ENCODE data around the gene PAX5.

The PAX5 gene

DNA sequence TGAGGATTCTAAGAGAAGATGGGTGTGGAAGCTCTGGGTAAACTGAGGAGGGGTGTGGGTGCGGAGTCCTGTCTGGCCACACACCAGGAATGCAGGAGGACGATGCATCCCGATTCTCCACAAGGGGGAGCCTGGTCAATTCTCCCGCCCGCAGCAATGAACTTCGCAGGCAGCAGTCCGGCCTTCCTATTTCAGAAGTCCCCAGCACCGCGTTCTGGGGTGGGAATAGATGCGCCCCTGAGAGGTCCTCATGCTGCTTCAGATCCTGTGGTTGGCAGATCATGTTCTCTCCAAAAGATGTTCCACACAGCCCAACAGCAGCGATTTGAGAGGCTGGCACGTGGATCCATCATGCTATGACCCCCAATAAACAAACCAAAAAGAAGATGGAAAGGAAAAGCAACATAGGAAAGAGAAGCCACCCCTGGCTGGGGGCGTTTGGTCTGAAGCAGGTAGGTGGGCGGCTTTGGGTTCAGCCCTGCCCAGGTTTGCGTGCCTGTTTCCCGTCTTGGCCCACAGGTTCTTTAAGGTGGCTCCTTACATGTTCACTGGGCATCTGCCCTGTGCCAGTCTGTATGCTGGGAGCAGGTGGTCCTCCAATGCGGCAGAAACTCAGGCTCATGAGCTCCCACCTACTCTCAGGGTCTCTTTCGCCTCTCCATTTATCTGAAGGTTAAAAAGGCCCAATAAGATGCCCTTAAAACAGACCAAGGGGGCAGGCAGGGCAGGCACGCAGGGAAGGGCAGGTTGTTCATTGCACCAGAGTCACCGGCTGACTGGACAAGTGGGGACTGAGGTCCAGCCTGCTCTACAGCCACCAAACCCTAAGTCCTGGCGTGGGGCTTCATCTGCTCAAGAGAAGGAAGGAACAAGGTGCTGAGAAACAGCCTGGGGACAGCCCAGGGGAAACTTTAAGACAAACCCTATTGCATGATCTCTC is 171.6 kb downstream of the PAX5 start:
- Mint-ChIP-seq H3K4me3 (no peak overlapping the region), H3K9me3 (no peaks in the 10 kb centered on the region), H3K36me3 (no peaks in the 10 kb centered on the region), H3K4me1 (no peaks in the 10 kb centered on the region), H3K27ac (no peak overlapping the region)
- ATAC-seq (no peak), DNase-seq (ENCODE audit: low spot score in 2 of 2) (no peak)

DNA sequence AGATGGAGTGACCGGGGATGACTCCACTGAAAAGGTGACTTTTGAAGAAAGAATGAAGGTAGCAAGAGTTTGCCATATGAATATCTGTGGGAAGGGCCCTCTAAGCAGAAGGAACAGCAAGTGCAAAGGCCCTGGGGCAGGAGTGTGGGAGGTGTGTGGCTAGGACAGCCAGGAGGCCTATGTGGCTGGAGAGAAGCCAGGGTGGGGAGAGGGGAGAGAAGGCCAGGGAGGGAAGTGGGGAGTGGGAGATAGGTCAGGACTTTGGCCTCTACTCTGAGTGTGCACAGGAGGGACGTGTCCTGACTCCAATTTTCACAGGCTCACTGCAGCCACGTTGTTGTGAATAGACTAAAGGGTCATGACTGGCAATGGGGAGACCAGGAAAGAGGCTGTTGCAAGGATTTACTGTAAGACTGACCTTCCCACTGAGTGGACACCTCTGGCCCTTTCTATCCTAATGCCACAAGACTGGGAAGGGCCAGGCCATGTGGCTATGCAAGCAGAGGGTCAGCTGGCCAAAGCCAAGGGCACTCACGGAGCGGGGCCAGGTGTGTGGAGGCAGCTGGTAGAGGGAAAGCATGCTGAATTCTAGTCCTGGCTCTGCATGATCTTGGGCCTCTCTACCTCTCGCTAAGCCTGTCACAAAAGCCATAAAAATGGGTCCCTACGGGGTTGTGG is 172.4 kb downstream of the PAX5 start:
- Mint-ChIP-seq H3K9me3 (no peaks in the 10 kb centered on the region), H3K27ac (no peak overlapping the region), H3K4me1 (no peaks in the 10 kb centered on the region), H3K36me3 (no peaks in the 10 kb centered on the region), H3K4me3 (no peak overlapping the region)
- DNase-seq (ENCODE audit: low spot score in 2 of 2) (no peak), ATAC-seq (no peak)

DNA sequence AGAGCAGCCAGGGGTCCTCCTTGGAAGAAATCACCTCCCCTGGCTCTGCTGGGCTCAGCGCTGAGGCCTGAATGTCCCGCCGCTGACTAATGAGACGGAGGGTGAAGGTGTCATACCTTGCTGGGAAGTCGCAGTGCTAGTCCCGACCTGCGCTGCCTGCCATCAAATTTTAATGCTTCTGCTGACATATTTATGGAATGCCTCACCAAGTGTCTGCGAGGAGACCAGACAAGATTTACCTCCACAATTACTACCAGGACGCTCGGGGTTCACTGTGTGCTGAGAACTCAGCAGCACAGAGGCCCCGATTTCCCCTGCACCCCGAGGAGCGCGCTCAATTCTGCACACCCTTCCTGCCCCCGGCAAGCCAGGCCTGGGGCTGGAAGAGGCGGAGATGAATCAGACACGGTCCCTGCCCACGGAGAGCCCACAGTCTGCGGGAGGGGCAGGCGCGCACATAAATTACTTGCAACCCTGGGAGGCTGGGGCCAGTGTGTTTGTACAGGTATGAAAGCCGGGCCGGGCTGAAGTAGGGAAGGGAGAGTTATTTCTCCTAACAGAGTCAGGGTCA is 175.2 kb downstream of the PAX5 start:
- Mint-ChIP-seq H3K27ac (no peak overlapping the region), H3K4me1 (peaks cover 15% of the 10 kb centered on the region), H3K4me3 (no peak overlapping the region), H3K9me3 (no peaks in the 10 kb centered on the region), H3K36me3 (no peaks in the 10 kb centered on the region)
- DNase-seq (ENCODE audit: low spot score in 2 of 2) (no peak), ATAC-seq (no peak)

DNA sequence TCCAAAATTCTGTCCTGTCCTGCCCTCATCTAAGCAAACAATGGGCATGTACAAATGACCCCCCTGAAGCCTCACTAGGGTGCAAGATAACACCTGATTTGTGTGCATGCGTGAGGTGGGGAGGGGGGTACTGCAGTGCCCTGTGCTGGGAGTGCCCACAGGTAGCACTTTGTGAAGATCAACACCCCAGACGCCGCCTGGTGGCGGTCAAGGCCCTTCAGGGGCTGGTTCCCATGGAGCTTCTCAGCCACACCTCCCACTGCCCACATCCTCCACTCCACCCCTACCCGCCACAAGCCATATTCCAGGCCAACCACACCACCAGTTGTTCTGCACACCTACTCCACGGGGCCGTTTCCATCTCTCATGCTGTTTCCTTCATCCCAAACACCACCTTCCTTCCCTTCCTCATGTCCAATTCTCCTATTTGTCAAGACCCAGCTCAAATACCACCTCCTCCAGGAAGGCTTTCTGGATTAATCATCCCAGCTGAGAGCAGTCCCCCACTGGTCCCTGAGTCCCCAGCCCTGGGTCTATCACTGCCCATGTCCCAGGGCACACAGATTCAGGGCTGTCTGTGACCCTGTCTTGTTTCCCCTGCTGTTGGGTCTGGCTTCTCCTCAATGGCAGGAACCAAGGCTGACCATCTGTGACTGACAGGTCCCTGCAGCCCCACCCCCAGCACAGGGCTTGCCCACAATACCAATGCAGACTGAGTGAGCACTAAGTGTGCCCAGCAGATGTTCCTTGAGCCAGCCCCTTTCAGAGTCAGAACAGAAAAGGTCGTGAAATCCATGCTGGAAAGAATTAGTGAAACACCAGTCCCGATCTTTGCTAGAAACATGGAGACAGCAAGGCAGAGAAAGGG is 178.4 kb downstream of the PAX5 start:
- H3K4me3 Mint-ChIP-seq, result no peak overlapping the region
- peaks cover 15% of the 10 kb centered on the region for H3K4me1 Mint-ChIP-seq
- peak; percentile 86 for ATAC-seq
- no peaks in the 10 kb centered on the region for H3K9me3 Mint-ChIP-seq
- H3K36me3 Mint-ChIP-seq, result no peaks in the 10 kb centered on the region
- H3K27ac Mint-ChIP-seq, result no peak overlapping the region
- DNase-seq (ENCODE audit: low spot score in 2 of 2), result peak; percentile 14 to 70

DNA sequence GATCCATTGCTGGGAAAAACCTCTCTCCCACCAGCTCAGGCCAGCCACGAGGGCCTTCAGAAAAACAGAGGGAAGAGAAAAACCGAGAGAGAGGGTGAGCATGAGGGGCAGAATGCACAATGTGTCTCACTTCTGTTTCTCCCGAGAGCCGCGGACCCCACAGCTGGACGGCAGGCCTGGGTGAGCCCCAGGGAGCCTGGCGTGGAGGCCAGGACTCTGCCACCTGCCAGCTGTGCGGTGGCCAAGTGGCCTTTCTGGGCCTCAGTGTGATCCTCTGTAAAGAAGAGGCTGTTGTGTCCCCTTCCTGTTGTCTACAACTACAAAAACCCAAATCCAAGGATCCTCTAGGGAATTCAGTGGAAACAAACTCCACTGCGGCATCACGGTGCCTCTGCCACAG is 179.3 kb downstream of the PAX5 start:
- DNase-seq (ENCODE audit: low spot score in 2 of 2) (no peak), ATAC-seq (no peak)
- H3K36me3 Mint-ChIP-seq, result no peaks in the 10 kb centered on the region
- no peaks in the 10 kb centered on the region for H3K9me3 Mint-ChIP-seq
- no peak overlapping the region for H3K4me3 Mint-ChIP-seq
- no peak overlapping the region for H3K27ac Mint-ChIP-seq
- peaks cover 15% of the 10 kb centered on the region for H3K4me1 Mint-ChIP-seq

DNA sequence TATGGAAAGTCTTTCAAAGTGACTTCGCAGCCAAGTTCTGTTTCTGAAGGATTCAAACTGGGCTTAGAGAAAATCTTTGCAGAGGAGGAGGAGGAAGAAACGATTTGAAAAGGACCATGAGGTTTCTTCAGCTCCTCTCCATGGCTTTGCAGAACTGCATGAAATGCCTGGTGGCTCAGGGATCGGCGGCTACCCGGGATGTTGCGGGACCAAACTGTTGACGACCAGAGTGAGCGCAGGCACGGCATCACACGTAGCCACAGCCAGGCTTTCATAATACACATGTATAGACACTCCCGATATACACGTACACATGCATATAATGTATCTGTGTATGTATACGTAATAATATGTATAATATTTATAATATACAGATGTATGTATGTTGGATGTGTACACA is 180.0 kb downstream of the PAX5 start:
- H3K36me3 Mint-ChIP-seq, result no peaks in the 10 kb centered on the region
- H3K4me3 Mint-ChIP-seq, result no peak overlapping the region
- DNase-seq (ENCODE audit: low spot score in 2 of 2), result no peak
- H3K27ac Mint-ChIP-seq, result no peak overlapping the region
- H3K9me3 Mint-ChIP-seq, result no peaks in the 10 kb centered on the region
- H3K4me1 Mint-ChIP-seq, result peaks cover 15% of the 10 kb centered on the region
- ATAC-seq, result no peak

DNA sequence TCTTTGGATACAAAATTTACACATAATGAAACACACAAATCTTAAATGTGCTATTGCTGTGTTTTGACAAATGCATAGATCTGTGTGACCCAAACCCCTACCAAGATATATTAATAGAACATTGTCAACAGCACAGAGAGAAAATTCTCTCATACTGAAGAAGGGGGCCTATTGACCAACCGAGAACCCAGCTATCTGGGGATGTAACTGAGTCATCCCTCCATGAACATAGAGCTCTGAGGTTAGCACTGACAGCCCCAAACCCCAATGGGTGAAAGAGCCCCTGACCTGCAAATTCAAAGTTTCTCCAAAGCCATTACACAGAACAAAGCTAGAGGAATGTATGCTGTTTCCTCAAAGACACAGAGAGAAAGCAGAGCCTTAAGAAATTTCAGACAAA is 180.8 kb downstream of the PAX5 start:
- Mint-ChIP-seq H3K4me1 (peaks cover 15% of the 10 kb centered on the region), H3K9me3 (no peaks in the 10 kb centered on the region), H3K27ac (no peak overlapping the region), H3K36me3 (no peaks in the 10 kb centered on the region), H3K4me3 (no peak overlapping the region)
- ATAC-seq (no peak), DNase-seq (ENCODE audit: low spot score in 2 of 2) (no peak)

DNA sequence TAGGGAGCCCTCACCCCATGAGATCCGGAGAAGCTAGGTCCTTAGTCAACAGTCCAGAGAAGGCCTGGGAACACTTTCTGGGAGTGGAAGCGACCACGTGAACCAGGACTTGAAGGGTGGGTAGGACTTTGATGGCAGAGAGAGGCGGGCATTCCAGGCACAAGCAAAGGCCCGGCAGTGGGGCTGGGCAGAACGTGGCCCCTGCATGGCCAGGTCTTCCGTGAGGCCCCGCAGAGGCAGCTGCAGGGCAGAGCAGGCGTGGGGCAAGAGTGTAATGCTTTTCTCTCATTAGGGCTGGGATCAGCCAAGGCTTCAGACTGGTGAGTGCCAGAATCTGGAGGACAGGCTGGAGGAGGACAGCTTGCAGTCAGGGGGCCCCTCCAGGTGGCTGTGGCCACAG is 184.1 kb downstream of the PAX5 start:
- DNase-seq (ENCODE audit: low spot score in 2 of 2), result no peak
- H3K4me1 Mint-ChIP-seq, result peaks cover under 1% of the 10 kb centered on the region
- H3K27ac Mint-ChIP-seq, result no peak overlapping the region
- H3K4me3 Mint-ChIP-seq, result no peak overlapping the region
- ATAC-seq, result no peak
- H3K9me3 Mint-ChIP-seq, result no peaks in the 10 kb centered on the region
- H3K36me3 Mint-ChIP-seq, result no peaks in the 10 kb centered on the region

DNA sequence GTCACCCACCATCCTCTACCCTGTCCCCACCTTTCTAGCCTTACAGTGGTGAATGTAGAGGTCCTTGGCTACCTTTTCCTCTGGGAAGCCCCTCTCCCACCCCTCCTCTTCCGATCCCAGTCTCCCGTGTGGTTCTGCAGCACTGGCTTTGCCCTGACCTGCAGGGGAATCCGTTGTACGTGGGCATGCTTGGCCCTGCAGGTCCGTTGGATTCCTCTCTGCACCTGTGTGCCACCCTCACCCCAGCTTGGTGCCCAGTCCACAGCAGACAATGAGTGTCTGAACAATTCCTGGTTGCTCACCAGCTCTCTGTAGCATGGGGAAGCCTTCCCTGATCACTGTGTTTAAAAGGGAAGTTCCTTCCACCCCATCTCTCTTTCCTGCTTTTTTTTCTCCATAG is 185.1 kb downstream of the PAX5 start:
- Mint-ChIP-seq H3K36me3 (no peaks in the 10 kb centered on the region), H3K4me1 (no peaks in the 10 kb centered on the region), H3K4me3 (no peak overlapping the region), H3K9me3 (no peaks in the 10 kb centered on the region), H3K27ac (no peak overlapping the region)
- ATAC-seq (no peak), DNase-seq (ENCODE audit: low spot score in 2 of 2) (no peak)

DNA sequence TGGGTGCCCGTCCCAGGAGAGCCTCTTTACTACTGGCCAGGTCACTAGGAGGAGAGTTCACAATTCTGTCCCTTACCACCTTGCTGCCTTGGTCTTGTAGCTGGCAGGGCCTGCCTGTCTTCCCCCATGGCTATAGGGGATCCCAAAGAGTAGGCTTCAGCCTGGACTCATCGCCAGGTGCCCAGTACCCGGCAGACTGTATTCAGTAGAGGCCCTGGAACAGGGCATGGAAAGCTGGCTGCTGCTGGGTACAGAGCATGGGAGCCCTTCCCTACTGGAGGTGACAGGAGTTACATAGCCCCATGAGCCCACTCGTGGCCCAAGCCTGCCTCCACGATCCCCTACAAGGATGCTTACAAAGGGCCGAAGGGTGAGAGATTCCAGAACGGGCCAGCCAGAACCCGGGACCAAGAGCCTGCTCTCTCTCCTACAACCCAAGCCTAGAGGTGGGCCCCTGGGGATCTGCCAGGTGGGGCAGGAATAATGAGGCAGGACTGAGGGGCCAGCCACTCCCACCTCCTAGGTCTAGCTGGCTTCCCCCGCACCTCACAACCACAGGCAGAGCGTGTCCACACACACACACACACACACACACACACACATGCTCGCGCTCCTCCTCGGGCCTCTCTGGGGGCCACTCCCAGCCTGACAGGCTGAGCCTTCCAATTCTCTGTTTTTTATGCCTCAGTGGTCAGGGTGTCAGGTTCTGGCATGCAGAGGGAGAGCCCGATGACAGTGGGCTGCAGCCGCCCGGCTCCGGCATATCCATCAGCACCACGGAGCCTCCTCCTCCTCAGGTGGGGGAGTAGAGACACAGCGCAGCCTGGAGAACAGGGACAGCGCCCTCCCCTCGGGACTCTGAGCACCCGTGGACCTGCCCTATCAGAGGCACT is 186.0 kb downstream of the PAX5 start:
- Mint-ChIP-seq H3K9me3 (no peaks in the 10 kb centered on the region), H3K27ac (no peak overlapping the region), H3K4me1 (no peaks in the 10 kb centered on the region), H3K4me3 (no peak overlapping the region), H3K36me3 (no peaks in the 10 kb centered on the region)
- ATAC-seq, result no peak
- no peak for DNase-seq (ENCODE audit: low spot score in 2 of 2)

DNA sequence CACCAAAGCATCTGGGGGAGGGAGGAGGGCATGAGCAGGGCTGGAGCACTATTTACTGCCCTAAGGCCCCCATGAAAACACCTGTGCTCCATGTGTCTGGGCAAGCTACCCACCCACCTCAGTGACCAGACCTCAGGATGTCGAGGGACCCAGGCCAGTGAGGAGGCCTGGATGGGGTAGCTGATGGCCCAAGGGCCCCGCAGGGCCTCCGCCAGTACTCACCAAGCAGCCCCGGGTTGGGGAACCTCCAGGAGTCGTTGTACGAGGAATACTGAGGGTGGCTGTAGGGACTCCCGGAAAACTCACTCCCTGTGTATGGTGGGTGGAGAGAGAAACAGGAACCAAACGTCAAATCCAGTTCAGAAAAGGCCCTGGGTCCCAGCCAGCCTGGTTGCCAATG is 187.4 kb downstream of the PAX5 start:
- no peak for DNase-seq (ENCODE audit: low spot score in 2 of 2)
- no peak for ATAC-seq
- Mint-ChIP-seq H3K36me3 (no peaks in the 10 kb centered on the region), H3K9me3 (no peaks in the 10 kb centered on the region), H3K4me1 (no peaks in the 10 kb centered on the region), H3K4me3 (no peak overlapping the region), H3K27ac (no peak overlapping the region)

DNA sequence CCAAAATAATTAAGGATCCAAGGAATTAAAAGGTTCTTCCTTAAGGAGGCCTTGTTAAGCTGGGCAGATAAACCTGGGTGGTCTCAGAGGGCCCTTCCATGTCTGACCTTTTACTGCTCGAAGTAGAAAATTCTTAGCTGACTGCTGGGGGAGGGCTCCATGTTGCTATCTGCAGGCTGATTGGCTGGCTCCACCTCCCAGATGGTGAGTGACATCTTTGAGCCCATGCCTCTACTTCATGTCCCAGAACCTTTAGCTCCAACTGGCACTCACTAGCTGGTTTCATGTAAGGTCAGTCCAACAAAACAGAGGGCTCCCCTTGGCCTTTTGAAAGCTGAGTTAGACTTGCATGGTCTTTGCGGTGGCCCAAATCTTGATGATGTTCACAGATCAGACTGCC is 188.2 kb downstream of the PAX5 start:
- no peak overlapping the region for H3K4me3 Mint-ChIP-seq
- ATAC-seq (no peak), DNase-seq (ENCODE audit: low spot score in 2 of 2) (no peak)
- H3K4me1 Mint-ChIP-seq, result no peaks in the 10 kb centered on the region
- no peaks in the 10 kb centered on the region for H3K36me3 Mint-ChIP-seq
- no peak overlapping the region for H3K27ac Mint-ChIP-seq
- no peaks in the 10 kb centered on the region for H3K9me3 Mint-ChIP-seq

DNA sequence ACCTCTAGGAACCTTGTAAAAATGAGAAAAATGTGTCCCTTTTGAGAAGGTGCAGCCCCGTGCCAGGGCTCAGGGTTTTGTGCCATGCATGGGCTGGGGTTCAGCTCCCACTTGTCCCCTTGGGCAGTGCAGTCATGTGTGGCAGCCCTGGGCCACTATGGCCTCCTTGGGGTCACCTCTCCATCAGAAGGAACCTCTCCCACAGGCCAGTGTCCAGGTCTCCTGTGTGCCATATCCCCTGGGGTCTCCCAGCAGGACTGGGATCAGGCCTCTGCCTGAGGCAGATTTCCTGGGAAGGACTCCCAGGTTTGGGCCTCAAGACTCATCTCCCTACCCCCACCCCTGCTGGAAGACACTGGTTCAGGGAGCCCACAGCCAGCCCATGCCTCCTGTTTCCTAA is 189.1 kb downstream of the PAX5 start:
- H3K36me3 Mint-ChIP-seq, result no peaks in the 10 kb centered on the region
- DNase-seq (ENCODE audit: low spot score in 2 of 2), result no peak
- ATAC-seq, result no peak
- no peaks in the 10 kb centered on the region for H3K4me1 Mint-ChIP-seq
- H3K4me3 Mint-ChIP-seq, result no peak overlapping the region
- H3K27ac Mint-ChIP-seq, result no peak overlapping the region
- no peaks in the 10 kb centered on the region for H3K9me3 Mint-ChIP-seq

DNA sequence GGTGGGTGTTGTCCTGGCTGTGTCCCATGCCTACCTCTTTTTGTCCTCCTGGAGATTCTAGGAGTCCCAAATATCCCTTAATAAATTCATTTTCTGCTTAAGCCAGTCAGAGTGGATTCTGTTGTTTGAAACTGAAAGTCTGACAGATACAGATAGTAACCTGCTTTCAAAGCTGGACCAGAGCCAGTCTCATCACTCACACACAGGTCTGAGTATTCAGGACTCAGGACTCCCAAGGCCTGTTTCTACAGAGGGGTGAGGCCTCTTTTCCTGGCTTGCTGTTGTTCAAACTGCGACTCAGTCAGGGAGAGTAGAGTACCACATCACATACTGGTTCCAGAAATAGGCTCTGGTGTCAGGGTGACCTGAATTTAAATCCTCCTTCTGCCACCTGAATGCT is 190.1 kb downstream of the PAX5 start:
- Mint-ChIP-seq H3K4me1 (no peaks in the 10 kb centered on the region), H3K4me3 (no peak overlapping the region), H3K36me3 (no peaks in the 10 kb centered on the region), H3K9me3 (no peaks in the 10 kb centered on the region), H3K27ac (no peak overlapping the region)
- ATAC-seq (peak; percentile 33), DNase-seq (ENCODE audit: low spot score in 2 of 2) (no peak)

Data from stimulated activated effector memory CD8-positive, alpha-beta T cell treated with anti-CD3 and anti-CD28 coated beads, Interleukin-12 subunit alpha, Interleukin-12 subunit beta, amount 100 ng/mL, for 72 hours (primary cell).